GM12878 (cell line): ENCODE data around the gene DENR. TPM values are rescaled to one million over a fixed set of nuclear protein-coding genes. Genes with fewer than 3 reads are reported as not detected.
"Not testable (repeated sequence)": the region's sequence is repeated elsewhere in the genome, so short reads cannot be mapped to it uniquely, and the experiment has no call there.

Source experiments
- ATAC-seq: fragments of 200-7000 bp; cut with Tn5 transposase; 3 replicates; pipeline ENCODE4 v1.9.1; 2020; ENCODE audit warnings: mild to moderate bottlenecking, moderate library complexity
- BruUV-seq: library from RNA; stranded (reverse); fragments of 400-500 nt; replicated peaks from 2 replicates; lab custom pipeline; 2021; lab: Mats Ljungman, UMichigan
- CTCF ChIA-PET: fragments of 300-600 bp; sonication (Branson Sonifier 250); formaldehyde crosslinking; extraction: SDS; loops from one replicate; lab custom pipeline; 2021; ENCODE audit warnings: inconsistent platforms; lab: Yijun Ruan, JAX
- POLR2A ChIA-PET: fragments of 350-600 bp; formaldehyde crosslinking; extraction: SDS; loops from one replicate; lab custom pipeline; 2021; ENCODE audit warnings: inconsistent platforms; lab: Charles Lee
- RAD21 ChIA-PET: fragments of 300-600 bp; sonication (Branson Sonifier 250); formaldehyde crosslinking; loops from one replicate; lab custom pipeline; 2023; ENCODE audit warnings: antibody characterized with exemption; ENCODE audit not compliant: unreplicated experiment; lab: Charles Lee
- SMC1A ChIA-PET: fragments of 300-600 bp; sonication (Branson Sonifier 250); formaldehyde crosslinking; loops from one replicate; lab custom pipeline; 2023; ENCODE audit not compliant: unreplicated experiment, uncharacterized antibody; lab: Charles Lee
- DNase-seq: peaks from one replicate; pipeline ENCODE4 v3.0.0-alpha.2; 2011; ENCODE audit warnings: low read depth, low spot score
- FAIRE-seq: peaks from 3 replicates; lab custom pipeline; 2011; peaks lifted over from hg19 to GRCh38; lab: Jason Lieb, UNC
- H2AFZ ChIP-seq: 2 replicates; pipeline ENCODE4 v1.6.0; 2011; ENCODE audit warnings: low read depth, low read length, control low read depth; ENCODE audit not compliant: control insufficient read depth
- H3K27ac ChIP-seq: 2 replicates; pipeline ENCODE4 v1.5.1; 2011; ENCODE audit warnings: control low read depth; ENCODE audit not compliant: control insufficient read depth, insufficient read depth
- H3K27me3 ChIP-seq, 2 experiments: replicated peaks in 1 of 2; 2 replicates each; pipeline versions ENCODE4 v1.6.0 to v1.6.1; 2011; ENCODE audit warnings: low read length in 1 of 2; ENCODE audit not compliant: control insufficient read depth in 2 of 2, insufficient read depth in 2 of 2
- H3K36me3 ChIP-seq, 2 experiments: 2 replicates each; pipeline ENCODE4 v1.5.1; 2011; ENCODE audit warnings: low read length in 1 of 2; ENCODE audit not compliant: control insufficient read depth in 2 of 2, insufficient read depth in 2 of 2
- H3K4me1 ChIP-seq: 2 replicates; pipeline ENCODE4 v1.6.1; 2011; ENCODE audit warnings: mild to moderate bottlenecking, low read length, moderate library complexity, mixed read lengths; ENCODE audit not compliant: control insufficient read depth, insufficient read depth
- H3K4me2 ChIP-seq: 2 replicates; pipeline ENCODE4 v1.6.0; 2011; ENCODE audit warnings: control low read depth; ENCODE audit not compliant: control insufficient read depth, insufficient read depth
- H3K4me3 ChIP-seq: fragments of 200-600 bp; sonication (generic); 2 replicates; pipeline ENCODE4 v1.5.1; 2016
- H3K79me2 ChIP-seq: 2 replicates; pipeline ENCODE4 v1.6.0; 2011; ENCODE audit warnings: low read length; ENCODE audit not compliant: control insufficient read depth, insufficient read depth
- H3K9ac ChIP-seq: 2 replicates; pipeline ENCODE4 v1.8.0; 2011; ENCODE audit warnings: low read length, control low read depth, mixed read lengths; ENCODE audit not compliant: control insufficient read depth, insufficient read depth
- H3K9me3 ChIP-seq: replicated peaks from 3 replicates; pipeline ENCODE4 v1.5.1; 2011; ENCODE audit warnings: mild to moderate bottlenecking, low read length; ENCODE audit not compliant: control insufficient read depth, insufficient read depth
- H4K20me1 ChIP-seq: 2 replicates; pipeline ENCODE4 v1.6.0; 2011; ENCODE audit not compliant: control insufficient read depth, insufficient read depth
- ATF7 ChIP-seq: fragments of 450-650 bp; IDR thresholded peaks from 2 replicates; pipeline ENCODE4 v1.6.1; 2016; ENCODE audit warnings: low read depth, mild to moderate bottlenecking
- EED ChIP-seq: sonication (generic); IDR thresholded peaks from 2 replicates; pipeline ENCODE4 v1.6.1; 2016; ENCODE audit warnings: antibody characterized with exemption, low read depth
- HDGF ChIP-seq: fragments of 450-650 bp; IDR thresholded peaks from 2 replicates; pipeline ENCODE4 v1.6.1; 2016; ENCODE audit warnings: antibody characterized with exemption
- IKZF2 ChIP-seq, 2 experiments: fragments of 450-650 bp; IDR thresholded peaks; 2 replicates each; pipeline ENCODE4 v1.6.1; 2017; ENCODE audit warnings: mild to moderate bottlenecking in 2 of 2, moderate library complexity in 2 of 2
- MTA2 ChIP-seq: fragments of 450-650 bp; IDR thresholded peaks from 2 replicates; pipeline ENCODE4 v1.6.1; 2016; ENCODE audit warnings: low read depth, mild to moderate bottlenecking, moderate library complexity
- NBN ChIP-seq: fragments of 450-650 bp; IDR thresholded peaks from 2 replicates; pipeline ENCODE4 v1.6.1; 2016
- SPI1 ChIP-seq: IDR thresholded peaks from 2 replicates; pipeline ENCODE4 v1.6.1; 2011; ENCODE audit warnings: low read depth, mild to moderate bottlenecking, low read length, moderate library complexity, borderline replicate concordance; ENCODE audit not compliant: insufficient read depth
- YBX1 ChIP-seq: fragments of 450-650 bp; IDR thresholded peaks from 2 replicates; pipeline ENCODE4 v1.6.1; 2016; ENCODE audit warnings: antibody characterized with exemption
- WGBS: methylation state at CpG from one replicate; pipeline ENCODE4 v1.1.6; 2016; ENCODE audit warnings: low lambda C conversion rate; ENCODE audit not compliant: insufficient replicate concordance, insufficient coverage; ENCODE audit errors: missing lambda C conversion rate; 5-methylcytosine and 5-hydroxymethylcytosine counted together
- in situ Hi-C: fragments of 300-500 bp; cut with MboI; formaldehyde crosslinking; loops from 9 replicates; pipeline ENCODE4 v1.14.3; 2018; ENCODE audit warnings: mixed read lengths
- intact Hi-C: fragments of 100-400 bp; cut with micrococcal nuclease; formaldehyde crosslinking; loops from one replicate; pipeline ENCODE4 v1.14.2; 2022; ENCODE audit not compliant: unreplicated experiment
- polyA plus RNA-seq, 11 experiments: library from polyadenylated mRNA; depleted of rRNA in 4 of 11; unstranded in 6 of 11; stranded (reverse) in 5 of 11; fragments of >200 nt; fragmentation: Nextera tagmentation in 4 of 11; fragmentation: Illumina TruSeq in 1 of 11; extraction: Ambion mirVana in 4 of 11; extraction: Trizol in 1 of 11; gene quantifications; 1 replicate in 1 of 11; 2 replicates in 10 of 11; pipeline versions ENCODE4 v1.2.1 to v1.2.3, GENCODE V29; 2011 to 2016; ENCODE audit warnings: inconsistent platforms in 2 of 11, missing spikeins in 2 of 11, low read depth in 1 of 11
- total RNA-seq, 4 experiments: library from RNA; depleted of rRNA in 3 of 4; stranded (reverse); fragments of >200 nt in 3 of 4; fragmentation: Illumina TruSeq in 1 of 4; extraction: Trizol in 1 of 4; gene quantifications; 2 replicates each; pipeline versions ENCODE4 v1.2.1 to v1.2.3, GENCODE V29; 2013 to 2021

Gene DENR
- total and polyA plus RNA-seq, 10 of the 15 experiments (the other 5 are each of a cell fraction or from before 2014, with no cell fraction given) = 29.4 to 97.7 (median 58.3) TPM

GRCh38 chr12:122711266-122711665 is 41.4 kb upstream of the DENR start:
- POLR2A ChIA-PET = interaction anchor here (0.7 kb wide), 1 partner anchor 74 kb away, joined by 4 read pairs; no protein-coding TSS in a partner anchor
- DNase-seq, H3K27ac ChIP-seq, H3K36me3 ChIP-seq, in situ Hi-C loops, H3K79me2 ChIP-seq, BruUV-seq, H4K20me1 ChIP-seq, intact Hi-C loops, H2AFZ ChIP-seq, SMC1A ChIA-PET, CTCF ChIA-PET, H3K4me2 ChIP-seq, FAIRE-seq, H3K27me3 ChIP-seq, RAD21 ChIA-PET, H3K9ac ChIP-seq, H3K9me3 ChIP-seq, H3K4me3 ChIP-seq, H3K4me1 ChIP-seq: not testable (repeated sequence)
- peak; percentile 61; the same call in 2 of the 3 replicates for ATAC-seq
- WGBS = 60% methylated on average over 1 of the region's 1 CpG
- peak; percentile 43; the same call in 1 of the 2 replicates for TF ChIP-seq YBX1
- peak; percentile 81 for TF ChIP-seq NBN
- TF ChIP-seq HDGF = 0 out of 2 replicates have a peak, but pooled peaks have one; percentile 21
- TF ChIP-seq MTA2 = 0 out of 2 replicates have a peak, but pooled peaks have one; percentile 28
- peak; percentile 34 to 62; a peak in 2 of 4 replicates for TF ChIP-seq IKZF2 (IDR thresholded peaks at IDR 0.05)
- TF ChIP-seq SPI1 = peak; percentile 50
- peak; percentile 22; the same call in 1 of the 2 replicates for TF ChIP-seq ATF7

GRCh38 chr12:122713491-122714188 is 39.0 kb upstream of the DENR start:
- H3K4me2 ChIP-seq, H3K4me3 ChIP-seq, H3K27ac ChIP-seq, H3K79me2 ChIP-seq, H3K4me1 ChIP-seq, DNase-seq, intact Hi-C loops, BruUV-seq, H2AFZ ChIP-seq, H3K36me3 ChIP-seq, H3K9me3 ChIP-seq, CTCF ChIA-PET, H4K20me1 ChIP-seq, H3K27me3 ChIP-seq, in situ Hi-C loops, POLR2A ChIA-PET, RAD21 ChIA-PET, SMC1A ChIA-PET, H3K9ac ChIP-seq: not testable (repeated sequence)
- WGBS = 33% methylated on average over 3 of the region's 10 CpGs
- FAIRE-seq = peak; percentile 69
- peak; percentile 63 for ATAC-seq
- TF ChIP-seq EED = peak; percentile 62

GRCh38 chr12:122715211-122715610 is 37.4 kb upstream of the DENR start:
- H2AFZ ChIP-seq, SMC1A ChIA-PET, DNase-seq, H4K20me1 ChIP-seq, in situ Hi-C loops, H3K9ac ChIP-seq, H3K79me2 ChIP-seq, H3K36me3 ChIP-seq, ATAC-seq, H3K9me3 ChIP-seq, BruUV-seq, H3K4me3 ChIP-seq, FAIRE-seq, H3K27me3 ChIP-seq, H3K4me2 ChIP-seq, H3K27ac ChIP-seq, CTCF ChIA-PET, RAD21 ChIA-PET, intact Hi-C loops: not testable (repeated sequence)
- POLR2A ChIA-PET = interaction anchor here (1.4 kb wide), 1 partner anchor 10 kb away, joined by 3 read pairs; no protein-coding TSS in a partner anchor
- H3K4me1 ChIP-seq = peaks cover 15% of the 10 kb centered on the region
- 92% methylated on average over 6 of the region's 6 CpGs for whole genome bisulfite sequencing
